Measurements from ENCODE around the gene PTPRS. TPM values are rescaled to one million over a fixed set of nuclear protein-coding genes. Genes with fewer than 3 reads are reported as not detected.

PTPRS gene
- total RNA-seq, result 29.6 and 35.7 TPM in 2 replicates

GRCh38 chr19:5340637-5341447 lies at the start of gene PTPRS:
Gene PTPRS, minus strand, starts transcription at chr19:5340812. Its CDS starts 54,672 bp downstream, at chr19:5286140.

Other genes starting within 250 kb of the PTPRS start
- gene ZNRF4, start 114.6 kb upstream of the PTPRS start, total RNA-seq, result not detected in 2 replicates
- gene TINCR, start 227.1 kb upstream of the PTPRS start, total RNA-seq, result 3.2 and 14.9 TPM in 2 replicates

All from tracheal epithelial cell (primary cell).